ENCODE results near the gene DNAJC12.
"Not testable (repeated sequence)": the region's sequence is repeated elsewhere in the genome, so short reads cannot be mapped to it uniquely, and the experiment has no call there.

Gene DNAJC12

GRCh38 chr10:67790534-67791408 is 47.2 kb downstream of the DNAJC12 start:
- DNase-seq: no peak

GRCh38 chr10:67789769-67790168 is 48.2 kb downstream of the DNAJC12 start:
- no peak for DNase-seq

GRCh38 chr10:67788028-67788886 is 49.7 kb downstream of the DNAJC12 start:
- DNase-seq: no peak

GRCh38 chr10:67785098-67785497 is 52.9 kb downstream of the DNAJC12 start:
- no peak for DNase-seq

- no peak for DNase-seq
Measured at GRCh38 chr10:67784474-67784873, 53.5 kb downstream of the DNAJC12 start.

GRCh38 chr10:67783606-67784294 is 54.2 kb downstream of the DNAJC12 start:
- no peak for DNase-seq

- DNase-seq: no peak
Measured at GRCh38 chr10:67782530-67782929, 55.5 kb downstream of the DNAJC12 start.

- DNase-seq: no peak
Measured at GRCh38 chr10:67780759-67781538, 57.0 kb downstream of the DNAJC12 start.

- not testable (repeated sequence) for DNase-seq
Measured at GRCh38 chr10:67780204-67780621, 57.8 kb downstream of the DNAJC12 start.

- peak; percentile 59 for DNase-seq
Measured at GRCh38 chr10:67779465-67780203, 58.4 kb downstream of the DNAJC12 start.

GRCh38 chr10:67776371-67776770 is 61.6 kb downstream of the DNAJC12 start:
- DNase-seq: no peak

GRCh38 chr10:67775279-67775678 is 62.7 kb downstream of the DNAJC12 start:
- DNase-seq: no peak

GRCh38 chr10:67772894-67773511 is 65.0 kb downstream of the DNAJC12 start:
- no peak for DNase-seq

- no peak for DNase-seq
Measured at GRCh38 chr10:67772151-67772550, 65.8 kb downstream of the DNAJC12 start.

- no peak for DNase-seq
Measured at GRCh38 chr10:67771200-67771599, 66.8 kb downstream of the DNAJC12 start.

GRCh38 chr10:67770537-67770936 is 67.5 kb downstream of the DNAJC12 start:
- no peak for DNase-seq

- no peak for DNase-seq
Measured at GRCh38 chr10:67767244-67767643, 70.7 kb downstream of the DNAJC12 start.

- DNase-seq: peak; percentile 78
Measured at GRCh38 chr10:67764012-67764822, 73.8 kb downstream of the DNAJC12 start.

GRCh38 chr10:67763499-67764011 is 74.4 kb downstream of the DNAJC12 start:
- no peak for DNase-seq

- DNase-seq: not testable (repeated sequence)
Measured at GRCh38 chr10:67762567-67762966, 75.4 kb downstream of the DNAJC12 start.

All from NCI-H1048 (cell line).